Uterus (tissue), 2 donors: ENCODE data around the gene RNASEH2B.

Experiments used
- POLR2A ChIP-seq, 2 donors: fragments of 450-650 bp; IDR thresholded peaks; one replicate each; pipeline ENCODE4 v1.6.1; 2016; ENCODE audit warnings: antibody characterized with exemption in 2 of 2, mild to moderate bottlenecking in 1 of 2, moderate library complexity in 1 of 2
- TF ChIP-seq, protein P1 (sequence below), 4 experiments: fragments of 200-600 bp in 2 of 4; fragments of 450-650 bp in 2 of 4; sonication (generic) in 2 of 4; IDR thresholded peaks; one replicate each; pipeline ENCODE4 v1.5.1; 2016 to 2019; ENCODE audit warnings: antibody characterized with exemption in 4 of 4, mild to moderate bottlenecking in 2 of 4, moderate library complexity in 1 of 4

DNA sequence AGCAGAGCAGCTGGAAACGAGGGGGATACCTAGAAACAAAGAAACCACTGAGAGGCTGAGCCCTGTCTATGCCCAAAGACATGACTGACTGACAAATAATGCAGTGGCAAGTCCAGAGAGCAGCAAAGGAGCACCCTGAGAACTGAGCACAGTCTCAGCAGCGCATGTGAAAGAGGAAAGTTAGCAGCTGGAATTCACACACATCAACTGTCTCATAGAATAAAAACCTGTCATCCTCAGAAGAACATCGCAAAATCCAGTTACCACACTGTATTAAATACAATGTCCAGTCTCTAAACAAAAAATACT lies 42.0 kb upstream of the RNASEH2B start:
- TF ChIP-seq, protein P1, sequence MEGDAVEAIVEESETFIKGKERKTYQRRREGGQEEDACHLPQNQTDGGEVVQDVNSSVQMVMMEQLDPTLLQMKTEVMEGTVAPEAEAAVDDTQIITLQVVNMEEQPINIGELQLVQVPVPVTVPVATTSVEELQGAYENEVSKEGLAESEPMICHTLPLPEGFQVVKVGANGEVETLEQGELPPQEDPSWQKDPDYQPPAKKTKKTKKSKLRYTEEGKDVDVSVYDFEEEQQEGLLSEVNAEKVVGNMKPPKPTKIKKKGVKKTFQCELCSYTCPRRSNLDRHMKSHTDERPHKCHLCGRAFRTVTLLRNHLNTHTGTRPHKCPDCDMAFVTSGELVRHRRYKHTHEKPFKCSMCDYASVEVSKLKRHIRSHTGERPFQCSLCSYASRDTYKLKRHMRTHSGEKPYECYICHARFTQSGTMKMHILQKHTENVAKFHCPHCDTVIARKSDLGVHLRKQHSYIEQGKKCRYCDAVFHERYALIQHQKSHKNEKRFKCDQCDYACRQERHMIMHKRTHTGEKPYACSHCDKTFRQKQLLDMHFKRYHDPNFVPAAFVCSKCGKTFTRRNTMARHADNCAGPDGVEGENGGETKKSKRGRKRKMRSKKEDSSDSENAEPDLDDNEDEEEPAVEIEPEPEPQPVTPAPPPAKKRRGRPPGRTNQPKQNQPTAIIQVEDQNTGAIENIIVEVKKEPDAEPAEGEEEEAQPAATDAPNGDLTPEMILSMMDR (IDR thresholded peaks at IDR 0.05), result no peak
- TF ChIP-seq POLR2A (IDR thresholded peaks at IDR 0.05), result no peak
